ENCODE measurements around the gene ACOT11. TPM values are rescaled to one million over a fixed set of nuclear protein-coding genes. Genes with fewer than 3 reads are reported as not detected.

Gene ACOT11
- polyA plus RNA-seq, 1 of the 3 experiments (the other 2 are of a cell fraction), result 6.9 TPM

DNA sequence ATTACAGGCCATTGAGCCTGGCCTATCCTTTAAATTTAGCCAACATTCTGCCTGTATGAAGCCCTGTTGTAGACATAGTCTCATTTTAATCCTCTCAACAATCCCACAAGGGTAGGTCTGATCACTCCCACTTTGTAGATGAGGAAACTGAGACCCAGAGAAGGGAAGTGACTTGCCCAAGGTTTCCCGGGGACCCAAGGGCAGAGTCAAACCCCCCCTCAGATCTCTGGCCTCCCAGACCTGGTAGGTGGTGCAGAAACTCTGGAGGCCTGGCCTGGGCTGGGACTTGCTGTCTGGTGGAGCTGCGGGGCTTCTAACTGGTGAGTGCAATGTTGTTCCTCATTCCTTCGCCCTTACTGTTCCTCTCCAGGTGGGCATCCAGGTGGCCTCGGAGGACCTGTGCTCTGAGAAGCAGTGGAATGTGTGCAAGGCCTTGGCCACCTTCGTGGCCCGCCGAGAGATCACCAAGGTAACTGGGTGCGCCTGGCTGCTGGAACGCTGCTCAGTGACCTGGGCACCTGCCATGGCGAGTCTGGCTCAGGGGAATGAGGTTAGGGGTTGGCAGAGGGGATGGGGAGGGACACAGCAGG, 45.6 kb downstream of the ACOT11 start:
- Histone ChIP-seq H3K27ac (ENCODE audit: low read depth in 2 of 2, low read length in 1 of 2) (no peak overlapping the region), H2AFZ (ENCODE audit: low read depth) (no peak overlapping the region), H3K9me2 (no peaks in the 10 kb centered on the region), H3K9ac (no peak overlapping the region), H3K36me3 (replicated peaks in 1 of 2; ENCODE audit: control insufficient read depth in 1 of 2, insufficient read depth in 2 of 2, low read length in 1 of 2) (peaks cover 0 to 8% of the 10 kb centered on the region in 2 experiments), H3K27me3 (ENCODE audit: insufficient read depth) (no peaks in the 10 kb centered on the region), H3K79me2 (ENCODE audit: insufficient read depth) (no peaks in the 10 kb centered on the region), H3K4me2 (no peak overlapping the region), H4K20me1 (ENCODE audit: insufficient read depth) (no peaks in the 10 kb centered on the region), H3F3A (replicated peaks; ENCODE audit: insufficient read depth) (no peaks in the 10 kb centered on the region), H3K9me3 (no peaks in the 10 kb centered on the region), H3K4me3 (ENCODE audit: low read depth in 2 of 2, low read length in 1 of 2) (no peak overlapping the region), H3K4me1 (ENCODE audit: control insufficient read depth in 1 of 2, insufficient read depth in 2 of 2, low read depth in 1 of 2, low read length in 1 of 2) (no peaks in the 10 kb centered on the region)
- ChIA-PET CTCF (no interaction called here), POLR2A (no interaction called here)
- DNase-seq, result no peak
- WGBS (ENCODE audit: low lambda C conversion rate), result 58% methylated on average over 4 of the region's 10 CpGs
- TF ChIP-seq SMC3 (IDR thresholded peaks at IDR 0.05; ENCODE audit: low read depth, low read length) (no peak), TAF1 (IDR thresholded peaks at IDR 0.05; ENCODE audit: borderline replicate concordance, low read depth, low read length) (no peak), GABPA (IDR thresholded peaks at IDR 0.05; ENCODE audit: low read depth) (no peak), RAD21 (IDR thresholded peaks at IDR 0.05; ENCODE audit: low read length) (no peak), TEAD4 (IDR thresholded peaks at IDR 0.05; ENCODE audit: borderline replicate concordance, insufficient read depth) (no peak), FOXJ3 (CRISPR knock-in tag; IDR thresholded peaks at IDR 0.05) (no peak)
- TF ChIP-seq, protein P1, sequence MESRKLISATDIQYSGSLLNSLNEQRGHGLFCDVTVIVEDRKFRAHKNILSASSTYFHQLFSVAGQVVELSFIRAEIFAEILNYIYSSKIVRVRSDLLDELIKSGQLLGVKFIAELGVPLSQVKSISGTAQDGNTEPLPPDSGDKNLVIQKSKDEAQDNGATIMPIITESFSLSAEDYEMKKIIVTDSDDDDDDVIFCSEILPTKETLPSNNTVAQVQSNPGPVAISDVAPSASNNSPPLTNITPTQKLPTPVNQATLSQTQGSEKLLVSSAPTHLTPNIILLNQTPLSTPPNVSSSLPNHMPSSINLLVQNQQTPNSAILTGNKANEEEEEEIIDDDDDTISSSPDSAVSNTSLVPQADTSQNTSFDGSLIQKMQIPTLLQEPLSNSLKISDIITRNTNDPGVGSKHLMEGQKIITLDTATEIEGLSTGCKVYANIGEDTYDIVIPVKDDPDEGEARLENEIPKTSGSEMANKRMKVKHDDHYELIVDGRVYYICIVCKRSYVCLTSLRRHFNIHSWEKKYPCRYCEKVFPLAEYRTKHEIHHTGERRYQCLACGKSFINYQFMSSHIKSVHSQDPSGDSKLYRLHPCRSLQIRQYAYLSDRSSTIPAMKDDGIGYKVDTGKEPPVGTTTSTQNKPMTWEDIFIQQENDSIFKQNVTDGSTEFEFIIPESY (IDR thresholded peaks at IDR 0.05; ENCODE audit: borderline replicate concordance, low read depth), result no peak
- TF ChIP-seq, protein P2, sequence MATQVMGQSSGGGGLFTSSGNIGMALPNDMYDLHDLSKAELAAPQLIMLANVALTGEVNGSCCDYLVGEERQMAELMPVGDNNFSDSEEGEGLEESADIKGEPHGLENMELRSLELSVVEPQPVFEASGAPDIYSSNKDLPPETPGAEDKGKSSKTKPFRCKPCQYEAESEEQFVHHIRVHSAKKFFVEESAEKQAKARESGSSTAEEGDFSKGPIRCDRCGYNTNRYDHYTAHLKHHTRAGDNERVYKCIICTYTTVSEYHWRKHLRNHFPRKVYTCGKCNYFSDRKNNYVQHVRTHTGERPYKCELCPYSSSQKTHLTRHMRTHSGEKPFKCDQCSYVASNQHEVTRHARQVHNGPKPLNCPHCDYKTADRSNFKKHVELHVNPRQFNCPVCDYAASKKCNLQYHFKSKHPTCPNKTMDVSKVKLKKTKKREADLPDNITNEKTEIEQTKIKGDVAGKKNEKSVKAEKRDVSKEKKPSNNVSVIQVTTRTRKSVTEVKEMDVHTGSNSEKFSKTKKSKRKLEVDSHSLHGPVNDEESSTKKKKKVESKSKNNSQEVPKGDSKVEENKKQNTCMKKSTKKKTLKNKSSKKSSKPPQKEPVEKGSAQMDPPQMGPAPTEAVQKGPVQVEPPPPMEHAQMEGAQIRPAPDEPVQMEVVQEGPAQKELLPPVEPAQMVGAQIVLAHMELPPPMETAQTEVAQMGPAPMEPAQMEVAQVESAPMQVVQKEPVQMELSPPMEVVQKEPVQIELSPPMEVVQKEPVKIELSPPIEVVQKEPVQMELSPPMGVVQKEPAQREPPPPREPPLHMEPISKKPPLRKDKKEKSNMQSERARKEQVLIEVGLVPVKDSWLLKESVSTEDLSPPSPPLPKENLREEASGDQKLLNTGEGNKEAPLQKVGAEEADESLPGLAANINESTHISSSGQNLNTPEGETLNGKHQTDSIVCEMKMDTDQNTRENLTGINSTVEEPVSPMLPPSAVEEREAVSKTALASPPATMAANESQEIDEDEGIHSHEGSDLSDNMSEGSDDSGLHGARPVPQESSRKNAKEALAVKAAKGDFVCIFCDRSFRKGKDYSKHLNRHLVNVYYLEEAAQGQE (IDR thresholded peaks at IDR 0.05; ENCODE audit: low read depth, low read length), result no peak
- TF ChIP-seq, protein P3, sequence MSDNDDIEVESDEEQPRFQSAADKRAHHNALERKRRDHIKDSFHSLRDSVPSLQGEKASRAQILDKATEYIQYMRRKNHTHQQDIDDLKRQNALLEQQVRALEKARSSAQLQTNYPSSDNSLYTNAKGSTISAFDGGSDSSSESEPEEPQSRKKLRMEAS (IDR thresholded peaks at IDR 0.05; ENCODE audit: low read depth), result no peak
- TF ChIP-seq, protein P4, sequence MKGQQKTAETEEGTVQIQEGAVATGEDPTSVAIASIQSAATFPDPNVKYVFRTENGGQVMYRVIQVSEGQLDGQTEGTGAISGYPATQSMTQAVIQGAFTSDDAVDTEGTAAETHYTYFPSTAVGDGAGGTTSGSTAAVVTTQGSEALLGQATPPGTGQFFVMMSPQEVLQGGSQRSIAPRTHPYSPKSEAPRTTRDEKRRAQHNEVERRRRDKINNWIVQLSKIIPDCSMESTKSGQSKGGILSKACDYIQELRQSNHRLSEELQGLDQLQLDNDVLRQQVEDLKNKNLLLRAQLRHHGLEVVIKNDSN (IDR thresholded peaks at IDR 0.05; ENCODE audit: borderline replicate concordance, low read depth), result no peak
